SU-DHL-6 (cell line): ENCODE data around the gene TPPP2.

Source experiments
- EZH2phosphoT487 ChIP-seq: fragments of 200-600 bp; sonication (generic), shearing (Covaris generic); conservative IDR thresholded peaks from 2 replicates; pipeline ENCODE4 v1.6.1; 2018; ENCODE audit warnings: mild to moderate bottlenecking, antibody characterized with exemption, low read length, moderate library complexity, mixed read lengths
- TF ChIP-seq, protein P1 (sequence below): fragments of 200-600 bp; sonication (generic); IDR thresholded peaks from one replicate; pipeline ENCODE4 v1.5.1; 2017; ENCODE audit warnings: antibody characterized with exemption, mild to moderate bottlenecking, low read length, moderate library complexity; ENCODE audit not compliant: insufficient read depth, poor library complexity, severe bottlenecking

- TF ChIP-seq, protein P1, sequence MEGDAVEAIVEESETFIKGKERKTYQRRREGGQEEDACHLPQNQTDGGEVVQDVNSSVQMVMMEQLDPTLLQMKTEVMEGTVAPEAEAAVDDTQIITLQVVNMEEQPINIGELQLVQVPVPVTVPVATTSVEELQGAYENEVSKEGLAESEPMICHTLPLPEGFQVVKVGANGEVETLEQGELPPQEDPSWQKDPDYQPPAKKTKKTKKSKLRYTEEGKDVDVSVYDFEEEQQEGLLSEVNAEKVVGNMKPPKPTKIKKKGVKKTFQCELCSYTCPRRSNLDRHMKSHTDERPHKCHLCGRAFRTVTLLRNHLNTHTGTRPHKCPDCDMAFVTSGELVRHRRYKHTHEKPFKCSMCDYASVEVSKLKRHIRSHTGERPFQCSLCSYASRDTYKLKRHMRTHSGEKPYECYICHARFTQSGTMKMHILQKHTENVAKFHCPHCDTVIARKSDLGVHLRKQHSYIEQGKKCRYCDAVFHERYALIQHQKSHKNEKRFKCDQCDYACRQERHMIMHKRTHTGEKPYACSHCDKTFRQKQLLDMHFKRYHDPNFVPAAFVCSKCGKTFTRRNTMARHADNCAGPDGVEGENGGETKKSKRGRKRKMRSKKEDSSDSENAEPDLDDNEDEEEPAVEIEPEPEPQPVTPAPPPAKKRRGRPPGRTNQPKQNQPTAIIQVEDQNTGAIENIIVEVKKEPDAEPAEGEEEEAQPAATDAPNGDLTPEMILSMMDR: peak; percentile 50
- TF ChIP-seq EZH2phosphoT487: no peak
Observed at GRCh38 chr14:20989787-20990600, 40.0 kb upstream of the TPPP2 start, which contains the start of gene METTL17.
